Measurements from ENCODE around the gene CELA2A.
A peak's percentile ranks its signal among the peaks of the same experiment; 100 is the strongest.

CELA2A gene

DNA sequence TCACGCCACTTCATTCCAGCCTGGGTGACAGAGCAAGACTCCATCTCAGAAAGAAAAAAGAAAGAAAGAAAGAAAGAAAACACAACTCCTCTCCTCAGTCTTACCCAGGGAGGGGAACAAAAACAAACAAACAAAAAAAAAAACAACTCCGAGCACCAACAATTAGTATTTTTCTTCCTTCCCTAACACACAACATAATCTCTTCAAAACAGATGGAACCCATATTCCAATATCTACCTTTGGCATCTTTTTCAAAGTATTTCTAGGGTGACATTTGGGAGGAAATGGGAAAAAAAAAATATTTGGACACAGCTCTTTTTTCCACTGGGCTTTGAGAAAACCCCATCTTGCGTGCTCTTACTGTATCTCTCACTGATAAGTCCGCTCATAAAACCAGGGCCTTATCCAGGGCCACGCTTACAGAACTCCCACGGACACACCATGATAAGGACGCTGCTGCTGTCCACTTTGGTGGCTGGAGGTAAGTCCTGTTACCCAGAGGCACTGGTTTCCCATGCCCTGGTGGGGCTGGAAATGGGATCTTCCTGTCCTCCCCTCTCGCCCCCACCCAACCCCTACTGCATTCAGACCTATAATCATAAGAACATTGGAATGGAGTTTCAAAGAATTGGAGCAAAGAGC lies at the start of gene CELA2A:
CELA2A (plus strand) TSS at position 420 of the 642 bp plus-strand sequence; CDS start at position 442, 22 bp downstream.
- no peak for DNase-seq

DNA sequence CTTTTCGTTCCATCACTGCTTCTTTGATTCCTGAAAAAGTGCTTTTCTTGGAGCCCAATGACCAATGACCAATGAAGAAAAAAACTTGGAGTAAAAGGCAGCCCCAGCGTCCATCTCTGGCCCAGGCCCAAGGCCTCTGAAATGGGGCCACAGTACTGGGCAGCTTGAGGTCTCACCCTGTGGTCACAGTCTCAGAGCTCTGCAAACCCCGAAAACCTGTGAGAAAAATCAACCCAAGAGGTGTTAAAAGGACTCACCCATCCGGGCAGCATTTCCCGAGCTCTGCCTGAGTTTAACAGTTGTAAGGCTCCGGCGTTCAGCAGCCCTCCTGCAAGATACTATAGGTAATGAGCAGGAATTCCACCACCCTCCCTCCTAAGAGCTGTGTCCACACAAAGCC lies 49.0 kb upstream of the CELA2A start:
- peak in 1 of 58 donors; percentile 36 for DNase-seq

DNA sequence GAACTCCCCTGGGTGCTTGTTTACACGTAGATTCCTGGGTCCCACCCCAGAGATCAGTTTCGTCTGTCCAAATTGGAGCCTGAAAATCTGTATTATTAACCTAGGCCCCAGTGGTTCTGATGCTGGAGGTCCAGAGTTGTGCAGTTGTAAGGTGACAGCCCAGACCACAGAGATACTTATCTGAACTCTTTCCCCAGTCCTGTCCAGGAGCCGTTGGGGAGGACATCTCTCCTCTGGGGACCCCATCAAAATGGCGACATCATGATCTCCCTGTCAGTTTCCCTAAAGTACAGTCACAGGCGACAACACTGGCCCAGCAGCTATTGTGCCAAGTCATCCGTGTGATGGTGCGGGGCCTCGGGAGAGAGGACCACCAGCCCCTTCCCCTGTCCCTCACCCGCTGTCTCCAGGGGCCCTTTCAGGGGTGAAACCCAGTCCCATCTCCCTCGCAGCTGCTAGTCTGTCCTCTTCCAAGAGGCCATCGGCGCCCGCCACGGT lies 47.6 kb upstream of the CELA2A start:
- no peak for DNase-seq

DNA sequence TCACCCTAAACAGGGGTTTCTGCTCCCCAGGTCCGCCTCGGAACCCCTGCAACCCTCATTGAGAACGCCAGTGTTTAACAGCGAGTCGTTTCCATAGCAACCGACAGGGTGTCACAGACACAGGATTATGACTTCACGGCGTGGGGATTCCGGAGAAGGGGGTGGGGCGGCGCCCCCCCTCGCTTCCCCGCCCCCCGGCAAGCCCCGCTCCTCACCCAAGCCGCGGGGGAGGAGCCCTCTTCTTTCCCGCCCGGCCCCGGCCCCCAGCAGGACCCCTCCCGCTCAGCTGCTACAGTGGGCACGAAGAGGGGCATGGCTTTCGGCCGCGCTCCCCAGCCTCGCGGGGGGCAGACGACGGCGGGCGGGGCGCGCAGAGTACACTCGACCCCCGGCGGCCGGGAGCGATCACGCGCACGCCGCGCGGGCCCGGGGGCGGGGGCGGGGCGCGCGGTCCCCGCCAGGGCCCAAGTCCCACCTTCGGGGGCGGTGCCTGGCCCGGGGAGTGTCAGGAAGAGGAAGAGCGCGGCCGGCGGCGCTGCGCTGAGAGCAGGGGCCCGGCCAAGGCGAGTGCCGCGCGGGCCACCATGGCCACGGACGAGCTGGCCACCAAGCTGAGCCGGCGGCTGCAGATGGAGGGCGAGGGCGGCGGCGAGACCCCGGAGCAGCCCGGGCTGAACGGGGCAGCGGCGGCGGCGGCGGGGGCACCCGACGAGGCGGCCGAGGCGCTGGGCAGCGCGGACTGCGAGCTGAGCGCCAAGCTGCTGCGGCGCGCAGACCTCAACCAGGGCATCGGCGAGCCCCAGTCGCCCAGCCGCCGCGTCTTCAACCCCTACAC lies 46.9 kb upstream of the CELA2A start, which contains the start of gene EFHD2:
EFHD2 (plus strand) TSS at position 501 of the 835 bp plus-strand sequence; CDS start at position 585, 84 bp downstream.
- peak in 51 of 58 donors; percentile 21 to 76 (median 49) for DNase-seq

DNA sequence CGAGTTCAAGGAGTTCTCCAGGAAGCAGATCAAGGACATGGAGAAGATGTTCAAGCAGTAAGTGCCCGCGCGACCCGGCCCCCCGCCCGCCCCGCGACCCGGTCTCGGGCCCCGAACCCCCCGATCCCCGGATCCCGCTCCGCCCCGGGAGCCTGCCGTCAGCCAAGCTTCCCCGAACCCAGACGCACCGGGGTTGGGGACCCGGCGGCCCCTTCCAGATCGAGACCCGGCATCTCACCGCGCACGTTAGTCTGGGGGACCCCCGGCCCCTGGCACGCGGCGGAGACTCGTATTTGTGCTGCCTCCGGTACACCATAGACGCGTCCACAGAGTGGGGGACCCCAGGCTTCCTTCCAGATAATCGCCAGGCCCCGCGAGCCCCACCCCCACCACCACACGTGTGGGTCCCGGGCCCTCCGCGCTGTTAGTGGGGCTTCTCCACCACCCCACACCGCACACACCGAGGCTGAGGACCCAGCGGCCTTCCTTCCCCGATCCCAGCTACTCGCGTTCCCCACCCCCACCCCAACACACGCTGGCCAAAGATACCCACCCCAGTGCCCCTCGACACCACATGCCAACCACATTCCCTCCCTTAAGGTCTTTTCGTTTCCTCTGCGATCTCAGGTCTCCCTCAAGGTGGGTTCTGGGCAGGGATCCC lies 46.2 kb upstream of the CELA2A start:
- DNase-seq: no peak

DNA sequence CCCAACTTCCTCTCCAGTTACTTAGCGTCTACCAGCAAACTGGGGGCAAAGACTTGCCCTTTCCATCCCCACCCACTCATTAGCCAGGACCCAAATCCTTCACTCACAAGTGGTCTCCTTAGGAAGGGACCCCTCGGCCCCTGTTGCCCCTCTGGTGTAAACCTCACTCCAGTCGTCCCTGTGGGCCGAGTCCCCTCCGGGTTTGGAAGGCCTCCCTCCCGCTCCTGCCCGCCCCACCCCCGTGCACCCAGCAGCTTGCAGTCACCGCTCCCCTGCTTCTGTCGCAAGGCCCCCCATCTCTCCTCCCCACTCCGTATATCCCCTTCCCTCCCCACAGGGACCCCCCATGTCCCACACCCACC lies 45.7 kb upstream of the CELA2A start:
- DNase-seq: no peak

- peak in 17 of 58 donors; percentile 5 to 53 (median 32) for DNase-seq
These were observed 44.9 kb upstream of the CELA2A start for GRCh38 chr1:15411593-15412137.

DNA sequence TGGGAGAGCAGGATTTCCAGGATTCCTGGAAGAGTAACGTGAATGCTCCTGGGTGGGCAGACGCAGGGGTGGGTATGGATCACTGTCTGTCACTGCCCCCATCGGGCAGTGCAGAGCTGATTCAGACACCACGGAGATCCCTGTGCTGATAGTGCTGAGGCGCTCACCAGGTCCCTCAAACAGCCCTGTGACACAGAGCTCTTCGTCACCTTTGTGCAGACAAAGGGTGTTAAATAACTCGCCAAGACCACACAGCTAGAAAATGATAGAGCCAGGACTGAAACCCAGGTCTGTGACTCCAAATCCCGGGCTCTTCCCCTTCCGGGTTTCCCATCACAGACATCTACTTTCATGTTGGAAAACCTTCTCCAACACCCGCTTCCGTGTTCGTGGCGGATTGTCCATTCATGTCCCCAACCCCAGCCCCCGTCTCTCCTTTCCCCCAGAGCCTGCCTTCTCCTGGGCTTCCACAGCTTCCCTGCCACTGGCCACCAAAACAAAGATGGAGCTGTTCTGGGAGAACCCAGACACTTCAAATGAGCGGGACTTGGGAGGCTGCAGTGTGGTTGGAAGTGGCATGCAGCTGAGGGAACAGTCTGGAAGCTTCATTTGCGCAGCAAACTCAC lies 44.2 kb upstream of the CELA2A start:
- peak in 2 of 58 donors; percentile 40 to 45 for DNase-seq

DNA sequence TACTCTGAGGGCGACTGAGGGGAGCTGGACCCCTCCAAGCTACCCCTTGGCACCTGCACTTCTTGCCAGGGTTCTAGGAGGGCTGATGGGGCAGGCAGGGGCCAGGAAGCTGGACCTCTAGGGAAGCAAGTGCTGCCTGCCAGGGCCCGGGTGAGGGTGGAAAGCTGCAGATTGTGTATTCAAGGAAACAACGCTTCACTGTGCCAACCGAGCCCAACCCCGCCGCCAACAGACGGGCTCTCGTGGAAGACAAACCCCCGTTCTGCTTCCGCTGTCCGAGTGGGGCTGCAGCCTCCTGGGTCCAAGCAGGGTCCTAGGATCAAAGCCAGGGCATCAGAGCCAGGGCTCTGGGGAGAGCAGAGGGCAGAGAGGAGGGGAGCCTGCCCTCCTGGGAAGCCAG lies 43.7 kb upstream of the CELA2A start:
- DNase-seq: peak in 32 of 58 donors; percentile 13 to 60 (median 35)

DNA sequence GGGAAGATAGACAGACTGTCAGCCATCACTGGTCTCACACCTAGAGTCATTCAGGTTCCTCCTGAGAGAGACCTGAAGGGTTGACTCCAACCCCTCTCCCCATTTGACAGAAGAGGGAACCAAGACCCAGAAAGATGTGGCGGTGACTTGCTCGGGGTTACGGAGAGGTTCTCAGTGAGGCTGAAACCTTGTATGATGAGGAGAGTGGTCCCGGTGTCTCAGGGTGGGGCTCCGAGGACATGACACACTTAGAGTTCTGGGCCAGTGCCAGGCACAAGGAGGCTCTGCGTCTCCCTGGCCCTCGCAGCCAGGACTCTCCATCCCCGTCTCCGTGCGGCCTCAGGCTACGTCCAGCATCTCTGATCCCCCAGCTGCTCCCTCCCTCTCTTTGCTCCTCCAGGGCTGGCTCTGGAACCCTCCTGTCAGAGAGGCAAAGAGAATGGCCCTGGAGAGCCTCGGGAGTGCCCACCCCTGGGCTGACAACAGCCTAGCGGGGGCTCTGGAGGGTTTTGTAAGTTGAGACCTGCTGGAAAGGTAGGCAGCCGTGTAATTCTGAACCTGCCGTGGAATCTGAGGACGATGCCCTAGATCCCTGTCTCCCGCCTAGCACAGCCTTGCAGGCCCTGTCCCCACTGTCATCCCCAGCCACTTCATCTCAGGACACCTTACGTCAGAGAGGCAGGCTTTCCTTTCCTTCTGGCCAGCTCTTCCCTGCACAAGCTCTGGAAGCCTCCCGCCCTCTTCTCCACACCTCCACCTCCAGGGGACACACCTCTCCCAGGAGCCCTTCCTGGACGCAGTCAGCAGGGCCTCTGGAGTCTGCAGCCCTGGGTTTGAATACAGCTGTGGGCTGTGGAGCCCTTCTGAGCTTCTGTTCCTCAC lies 42.7 kb upstream of the CELA2A start:
- DNase-seq: no peak

GRCh38 chr1:15414445-15414983 lies 42.0 kb upstream of the CELA2A start:
- DNase-seq: no peak

GRCh38 chr1:15417059-15417934 lies 39.2 kb upstream of the CELA2A start:
- peak in 4 of 58 donors; percentile 9 to 45 (median 28) for DNase-seq

- DNase-seq: no peak
These were observed 37.6 kb upstream of the CELA2A start for GRCh38 chr1:15418806-15419515.

GRCh38 chr1:15420853-15421465 lies 35.6 kb upstream of the CELA2A start:
- no peak for DNase-seq

GRCh38 chr1:15422871-15423270 lies 33.7 kb upstream of the CELA2A start:
- no peak for DNase-seq

- no peak for DNase-seq
These were observed 33.0 kb upstream of the CELA2A start for GRCh38 chr1:15423355-15424077.

All from anterior cingulate cortex (tissue), 58 donors.